ENCODE data around the gene MANF. TPM values are rescaled to one million over a fixed set of nuclear protein-coding genes. Genes with fewer than 3 reads are reported as not detected.
A peak's percentile ranks its signal among the peaks of the same experiment; 100 is the strongest.

The MANF gene
- total RNA-seq, 2 experiments from 2014 or later, result 86.2 to 88.2 TPM

- H3K4me1 Mint-ChIP-seq, result peaks cover 24% of the 10 kb centered on the region
- DNase-seq (no peak), ATAC-seq (ENCODE audit: low read depth) (no peak)
- no peak overlapping the region for H3K4me3 Mint-ChIP-seq
- H3K27ac Mint-ChIP-seq, result no peak overlapping the region
- H3K9me3 Mint-ChIP-seq, result no peaks in the 10 kb centered on the region
- H3K27me3 Mint-ChIP-seq, result no peaks in the 10 kb centered on the region
- peaks cover 25% of the 10 kb centered on the region for H3K36me3 Mint-ChIP-seq
- POLR2A ChIA-PET, result interaction anchor here (1.8 kb wide), 1 partner anchor 12 kb away, joined by 4 read pairs; the partner anchor contains the start of gene MANF
Measured at GRCh38 chr3:51397392-51397791, 12.3 kb downstream of the MANF start.

- POLR2A ChIA-PET, result no interaction called here
- Mint-ChIP-seq H3K4me3 (no peak overlapping the region), H3K36me3 (peaks cover 28% of the 10 kb centered on the region), H3K4me1 (peaks cover 18% of the 10 kb centered on the region), H3K9me3 (no peaks in the 10 kb centered on the region), H3K27ac (no peak overlapping the region), H3K27me3 (no peaks in the 10 kb centered on the region)
- DNase-seq (no peak), ATAC-seq (ENCODE audit: low read depth) (no peak)
Measured at GRCh38 chr3:51398595-51399310, 13.7 kb downstream of the MANF start.

- peaks cover 22% of the 10 kb centered on the region for H3K36me3 Mint-ChIP-seq
- no peaks in the 10 kb centered on the region for H3K27me3 Mint-ChIP-seq
- POLR2A ChIA-PET, result no interaction called here
- DNase-seq, result no peak
- no peak overlapping the region for H3K4me3 Mint-ChIP-seq
- no peaks in the 10 kb centered on the region for H3K9me3 Mint-ChIP-seq
- H3K27ac Mint-ChIP-seq, result peak overlapping the region; percentile 35
- no peak for ATAC-seq (ENCODE audit: low read depth)
- peaks cover 10% of the 10 kb centered on the region for H3K4me1 Mint-ChIP-seq
Measured at GRCh38 chr3:51400166-51400565, 15.1 kb downstream of the MANF start.

- Mint-ChIP-seq H3K4me1 (peaks cover 4% of the 10 kb centered on the region), H3K27ac (no peak overlapping the region), H3K9me3 (no peaks in the 10 kb centered on the region), H3K4me3 (no peak overlapping the region), H3K36me3 (peaks cover 15% of the 10 kb centered on the region), H3K27me3 (no peaks in the 10 kb centered on the region)
- DNase-seq (no peak), ATAC-seq (ENCODE audit: low read depth) (no peak)
- POLR2A ChIA-PET, result no interaction called here
Measured at GRCh38 chr3:51401735-51402134, 16.6 kb downstream of the MANF start.

- ATAC-seq (ENCODE audit: low read depth) (no peak), DNase-seq (no peak)
- Mint-ChIP-seq H3K9me3 (no peaks in the 10 kb centered on the region), H3K27ac (peak overlapping the region; percentile 76), H3K4me1 (peaks cover 4% of the 10 kb centered on the region), H3K36me3 (peaks cover 14% of the 10 kb centered on the region), H3K27me3 (no peaks in the 10 kb centered on the region), H3K4me3 (no peak overlapping the region)
- POLR2A ChIA-PET, result no interaction called here
Measured at GRCh38 chr3:51403675-51404074, 18.6 kb downstream of the MANF start.

- Mint-ChIP-seq H3K4me1 (peaks cover 4% of the 10 kb centered on the region), H3K36me3 (peaks cover 10% of the 10 kb centered on the region)
- POLR2A ChIA-PET, result no interaction called here
Measured at GRCh38 chr3:51408021-51408420, 22.9 kb downstream of the MANF start.

GRCh38 chr3:51408813-51409212, 23.7 kb downstream of the MANF start:
- H3K9me3 Mint-ChIP-seq, result no peaks in the 10 kb centered on the region
- DNase-seq (no peak), ATAC-seq (ENCODE audit: low read depth) (no peak)
- no peak overlapping the region for H3K4me3 Mint-ChIP-seq
- no peaks in the 10 kb centered on the region for H3K27me3 Mint-ChIP-seq
- H3K36me3 Mint-ChIP-seq, result peaks cover 12% of the 10 kb centered on the region
- H3K27ac Mint-ChIP-seq, result no peak overlapping the region
- H3K4me1 Mint-ChIP-seq, result peaks cover 2% of the 10 kb centered on the region
- POLR2A ChIA-PET, result no interaction called here

More at GRCh38 chr3:51408021-51408420, 22.9 kb downstream of the MANF start:
- DNase-seq, result no peak
- no peak for ATAC-seq (ENCODE audit: low read depth)
- Mint-ChIP-seq H3K4me3 (no peak overlapping the region), H3K27ac (no peak overlapping the region), H3K27me3 (no peaks in the 10 kb centered on the region), H3K9me3 (no peaks in the 10 kb centered on the region)

- H3K9me3 Mint-ChIP-seq, result no peaks in the 10 kb centered on the region
- ATAC-seq (ENCODE audit: low read depth) (no peak), DNase-seq (no peak)
- POLR2A ChIA-PET, result no interaction called here
- H3K27ac Mint-ChIP-seq, result peak overlapping the region; percentile 37
- H3K36me3 Mint-ChIP-seq, result peaks cover 10% of the 10 kb centered on the region
- H3K27me3 Mint-ChIP-seq, result no peaks in the 10 kb centered on the region
- no peak overlapping the region for H3K4me3 Mint-ChIP-seq
- H3K4me1 Mint-ChIP-seq, result peaks cover 4% of the 10 kb centered on the region
Measured at GRCh38 chr3:51422211-51422610, 37.1 kb downstream of the MANF start.

- no peak overlapping the region for H3K27ac Mint-ChIP-seq
- ATAC-seq (ENCODE audit: low read depth) (no peak), DNase-seq (no peak)
- POLR2A ChIA-PET, result no interaction called here
- peaks cover 19% of the 10 kb centered on the region for H3K36me3 Mint-ChIP-seq
- H3K9me3 Mint-ChIP-seq, result no peaks in the 10 kb centered on the region
- H3K27me3 Mint-ChIP-seq, result no peaks in the 10 kb centered on the region
- no peak overlapping the region for H3K4me3 Mint-ChIP-seq
- H3K4me1 Mint-ChIP-seq, result peaks cover 4% of the 10 kb centered on the region
Measured at GRCh38 chr3:51426921-51427320, 41.8 kb downstream of the MANF start.

GRCh38 chr3:51429138-51429537, 44.0 kb downstream of the MANF start:
- POLR2A ChIA-PET, result no interaction called here
- H3K36me3 Mint-ChIP-seq, result peaks cover 20% of the 10 kb centered on the region
- no peak for DNase-seq

GRCh38 chr3:51434110-51434509, 49.0 kb downstream of the MANF start:
- Mint-ChIP-seq H3K27me3 (no peaks in the 10 kb centered on the region), H3K36me3 (peaks cover 9% of the 10 kb centered on the region), H3K4me3 (no peak overlapping the region), H3K27ac (no peak overlapping the region), H3K9me3 (no peaks in the 10 kb centered on the region), H3K4me1 (no peaks in the 10 kb centered on the region)
- POLR2A ChIA-PET, result interaction anchor here (0.8 kb wide), 1 partner anchor 66 kb away, joined by 7 read pairs; the partner anchor contains the start of gene DCAF1
- DNase-seq (no peak), ATAC-seq (ENCODE audit: low read depth) (no peak)

More at GRCh38 chr3:51429138-51429537, 44.0 kb downstream of the MANF start:
- H3K4me1 Mint-ChIP-seq, result no peaks in the 10 kb centered on the region
- H3K27me3 Mint-ChIP-seq, result no peaks in the 10 kb centered on the region
- H3K27ac Mint-ChIP-seq, result peak overlapping the region; percentile 34
- no peak for ATAC-seq (ENCODE audit: low read depth)
- H3K4me3 Mint-ChIP-seq, result no peak overlapping the region
- H3K9me3 Mint-ChIP-seq, result no peaks in the 10 kb centered on the region

- H3K4me3 Mint-ChIP-seq, result no peak overlapping the region
- H3K4me1 Mint-ChIP-seq, result no peaks in the 10 kb centered on the region
- H3K27me3 Mint-ChIP-seq, result no peaks in the 10 kb centered on the region
- H3K27ac Mint-ChIP-seq, result peak overlapping the region; percentile 46
- POLR2A ChIA-PET, result no interaction called here
- peaks cover 8% of the 10 kb centered on the region for H3K36me3 Mint-ChIP-seq
- H3K9me3 Mint-ChIP-seq, result no peaks in the 10 kb centered on the region
- DNase-seq, result no peak
- peak; percentile 96 for ATAC-seq (ENCODE audit: low read depth)
Measured at GRCh38 chr3:51434746-51435327, 49.7 kb downstream of the MANF start.

GRCh38 chr3:51436998-51437639, 52.0 kb downstream of the MANF start:
- H3K9me3 Mint-ChIP-seq, result no peaks in the 10 kb centered on the region
- H3K4me1 Mint-ChIP-seq, result peaks cover 7% of the 10 kb centered on the region
- DNase-seq, result no peak
- H3K36me3 Mint-ChIP-seq, result peaks cover 17% of the 10 kb centered on the region
- no peaks in the 10 kb centered on the region for H3K27me3 Mint-ChIP-seq
- H3K27ac Mint-ChIP-seq, result no peak overlapping the region
- no peak for ATAC-seq (ENCODE audit: low read depth)
- no peak overlapping the region for H3K4me3 Mint-ChIP-seq
- POLR2A ChIA-PET, result no interaction called here
